GM13976 (cell line): ENCODE measurements around the gene RBM5.

Experiments used
- DNase-seq: peaks from one replicate; pipeline ENCODE4 v3.0.0; 2012; ENCODE audit warnings: low spot score
- CTCF ChIP-seq: IDR thresholded peaks from 2 replicates; pipeline ENCODE4 v1.5.1; 2012; ENCODE audit warnings: borderline replicate concordance, mild to moderate bottlenecking; ENCODE audit not compliant: insufficient read depth; ENCODE audit errors: extremely low read depth, missing control alignments, control extremely low read depth
- in situ Hi-C: fragments of 300-500 bp; cut with MboI; formaldehyde crosslinking; loops from one replicate; pipeline ENCODE4 v1.12.0; 2022; ENCODE audit warnings: low sequenced_read_pairs, mixed read lengths, inconsistent platforms; ENCODE audit not compliant: unreplicated experiment

The RBM5 gene

DNA sequence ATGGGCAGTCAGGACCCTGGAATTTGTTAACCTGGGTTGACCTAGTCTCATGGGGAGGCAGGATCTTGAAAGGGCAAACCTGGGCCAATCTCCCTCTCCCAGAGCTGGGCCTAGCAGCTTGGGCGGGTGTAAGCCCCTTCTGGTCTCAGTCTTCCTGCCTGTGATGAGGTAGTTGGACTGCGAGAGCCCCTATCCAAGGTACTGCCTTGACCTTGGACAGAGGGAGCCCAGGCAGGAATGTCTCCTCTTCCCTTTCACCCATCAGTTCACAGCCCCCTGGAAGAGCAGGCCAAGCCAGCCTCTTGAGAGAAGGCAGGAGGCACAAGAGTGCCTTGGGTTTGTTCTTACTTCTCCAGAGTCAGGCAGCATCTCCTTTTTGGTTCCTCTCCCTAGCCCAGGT is 41.7 kb downstream of the RBM5 start:
- DNase-seq: no peak
- no peak for TF ChIP-seq CTCF
- in situ Hi-C loops: no loop called here

DNA sequence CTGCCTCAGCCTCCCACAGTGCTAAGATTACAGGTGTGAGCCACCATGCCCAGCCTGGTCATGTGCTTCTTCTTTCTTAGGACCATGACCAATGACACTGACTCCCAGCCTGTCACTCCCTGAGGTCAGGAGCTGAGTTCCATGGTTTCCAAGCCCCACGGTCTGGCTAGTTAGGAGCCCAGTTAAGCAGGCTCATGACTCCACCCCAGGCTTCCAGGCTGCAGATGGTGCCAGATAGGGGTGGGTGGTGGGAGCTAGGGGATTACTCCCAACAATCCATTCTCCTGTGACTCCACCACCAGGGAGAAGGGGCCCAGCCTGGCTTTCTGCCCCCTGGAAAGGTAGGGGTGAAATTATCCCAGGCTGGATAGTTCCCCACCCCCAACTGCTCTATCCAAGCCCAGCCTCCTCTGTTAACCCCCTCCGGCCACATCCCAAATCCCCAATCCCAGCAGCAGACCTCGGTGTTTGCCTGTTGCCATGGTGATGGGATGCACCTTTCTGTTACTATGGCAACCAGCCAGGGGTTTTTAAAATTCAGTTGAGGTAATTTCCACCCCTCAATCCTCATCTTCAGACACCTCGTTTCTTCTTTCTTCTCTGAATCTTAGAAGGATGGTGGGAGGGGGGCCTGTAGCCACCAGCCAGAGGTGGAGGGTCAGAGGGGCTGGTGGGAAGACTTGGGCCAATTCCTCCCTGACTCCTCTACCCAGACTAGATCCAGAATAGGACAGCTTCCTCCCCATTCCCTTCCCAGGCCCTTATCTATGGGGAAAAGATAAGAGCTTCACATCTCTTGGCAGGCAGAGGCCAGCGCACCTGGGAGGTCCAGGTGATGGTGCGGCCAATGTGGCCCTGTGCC is 43.9 kb downstream of the RBM5 start:
- in situ Hi-C loops: no loop called here
- no peak for TF ChIP-seq CTCF
- no peak for DNase-seq

- no peak for TF ChIP-seq CTCF
- in situ Hi-C loops: no loop called here
- DNase-seq: no peak
Measured at GRCh38 chr3:50133283-50133615, 44.5 kb downstream of the RBM5 start.

- TF ChIP-seq CTCF: no peak
- in situ Hi-C loops: no loop called here
- DNase-seq: no peak
Measured at GRCh38 chr3:50134367-50134766, 45.6 kb downstream of the RBM5 start.

GRCh38 chr3:50135964-50136363 is 47.2 kb downstream of the RBM5 start:
- no peak for TF ChIP-seq CTCF
- in situ Hi-C loops: no loop called here

GRCh38 chr3:50136714-50137405 is 48.1 kb downstream of the RBM5 start:
- TF ChIP-seq CTCF: no peak
- in situ Hi-C loops: no loop called here
- DNase-seq: no peak

More at GRCh38 chr3:50135964-50136363, 47.2 kb downstream of the RBM5 start:
- DNase-seq: no peak
